IMR-90 (cell line): Measurements from ENCODE around the gene LIMK2. TPM values are rescaled to one million over a fixed set of nuclear protein-coding genes. Genes with fewer than 3 reads are reported as not detected.
A peak's percentile ranks its signal among the peaks of the same experiment; 100 is the strongest.

Experiments
- ATAC-seq: fragments of 200-7000 bp; cut with Tn5 transposase; 2 replicates; pipeline ENCODE4 v1.9.1; 2020; ENCODE audit warnings: low read depth, mild to moderate bottlenecking, moderate library complexity
- BruUV-seq: library from RNA; stranded (reverse); fragments of 400-500 nt; replicated peaks from 2 replicates; lab custom pipeline; 2021; lab: Mats Ljungman, UMichigan
- CTCF ChIA-PET: fragments of 300-600 bp; formaldehyde crosslinking; extraction: SDS; loops from one replicate; lab custom pipeline; 2021; ENCODE audit warnings: antibody characterized with exemption; lab: Yijun Ruan, JAX
- POLR2A ChIA-PET: fragments of 300-600 bp; sonication (Branson Sonifier 250); formaldehyde crosslinking; loops from one replicate; lab custom pipeline; 2022; ENCODE audit warnings: antibody characterized with exemption; ENCODE audit not compliant: unreplicated experiment; lab: Charles Lee
- DNase-seq: peaks from one replicate; pipeline ENCODE4 v3.0.0; 2013
- H2AFZ ChIP-seq: replicated peaks from 2 replicates; pipeline ENCODE3; 2013; ENCODE audit warnings: low read length, mild to moderate bottlenecking; ENCODE audit not compliant: poor library complexity
- H2AK5ac ChIP-seq: 2 replicates; pipeline ENCODE4 v1.6.1; 2013; ENCODE audit warnings: low read depth, low read length, inconsistent platforms
- H2AK9ac ChIP-seq: replicated peaks from 2 replicates; pipeline ENCODE3; 2013; ENCODE audit warnings: mild to moderate bottlenecking, low read depth, low read length, moderate library complexity; ENCODE audit not compliant: poor library complexity
- H2BK120ac ChIP-seq: 2 replicates; pipeline ENCODE4 v1.6.1; 2013; ENCODE audit warnings: low read depth, low read length, inconsistent platforms
- H2BK15ac ChIP-seq: 3 replicates; pipeline ENCODE4 v1.6.1; 2013; ENCODE audit warnings: low read depth, low read length, inconsistent platforms
- H2BK20ac ChIP-seq: 2 replicates; pipeline ENCODE4 v1.6.1; 2013; ENCODE audit warnings: low read depth, mild to moderate bottlenecking, inconsistent platforms, low read length, moderate library complexity
- H2BK5ac ChIP-seq: 2 replicates; pipeline ENCODE4 v1.6.1; 2013; ENCODE audit warnings: mild to moderate bottlenecking, low read depth, low read length, inconsistent platforms; ENCODE audit not compliant: poor library complexity, severe bottlenecking
- H3K14ac ChIP-seq: replicated peaks from 2 replicates; pipeline ENCODE4 v1.6.1; 2013; ENCODE audit warnings: low read depth, low read length, inconsistent platforms
- H3K18ac ChIP-seq: 2 replicates; pipeline ENCODE4 v1.6.1; 2013; ENCODE audit warnings: low read depth, low read length, control low read depth
- H3K23ac ChIP-seq: 2 replicates; pipeline ENCODE4 v1.6.1; 2013; ENCODE audit warnings: low read depth, low read length, inconsistent platforms
- H3K27ac ChIP-seq: 2 replicates; pipeline ENCODE4 v1.5.1; 2013; ENCODE audit warnings: mild to moderate bottlenecking, control low read depth, low read length; ENCODE audit not compliant: insufficient read depth
- H3K27me3 ChIP-seq: 2 replicates; pipeline ENCODE4 v1.6.1; 2013; ENCODE audit warnings: low read length; ENCODE audit not compliant: control insufficient read depth, insufficient read depth
- H3K36me3 ChIP-seq: 2 replicates; pipeline ENCODE4 v1.6.1; 2013; ENCODE audit warnings: low read length, mixed read lengths; ENCODE audit not compliant: control insufficient read depth, insufficient read depth
- H3K4ac ChIP-seq: 2 replicates; pipeline ENCODE4 v1.6.1; 2013; ENCODE audit warnings: low read depth, low read length, inconsistent platforms
- H3K4me1 ChIP-seq: 2 replicates; pipeline ENCODE4 v1.6.1; 2013; ENCODE audit warnings: low read length, mixed read lengths; ENCODE audit not compliant: control insufficient read depth, insufficient read depth
- H3K4me2 ChIP-seq: 2 replicates; pipeline ENCODE4 v1.6.1; 2013; ENCODE audit warnings: low read depth, mild to moderate bottlenecking, control low read depth, low read length, moderate library complexity
- H3K4me3 ChIP-seq: 2 replicates; pipeline ENCODE4 v1.5.1; 2013; ENCODE audit warnings: low read depth, mild to moderate bottlenecking, control low read depth, low read length, moderate library complexity; ENCODE audit not compliant: insufficient read depth
- H3K56ac ChIP-seq: 2 replicates; pipeline ENCODE4 v1.6.1; 2013; ENCODE audit warnings: low read length, inconsistent platforms; ENCODE audit not compliant: insufficient read depth; ENCODE audit errors: extremely low read depth
- H3K79me1 ChIP-seq, 2 experiments: 2 replicates each; pipeline ENCODE4 v1.6.1; 2013; ENCODE audit warnings: low read length in 2 of 2, inconsistent platforms in 1 of 2, low read depth in 1 of 2
- H3K9ac ChIP-seq: 2 replicates; pipeline ENCODE4 v1.6.1; 2013; ENCODE audit warnings: low read depth, low read length, control low read depth
- H3K9me1 ChIP-seq: 2 replicates; pipeline ENCODE4 v1.6.1; 2013; ENCODE audit warnings: low read length, inconsistent platforms; ENCODE audit not compliant: insufficient read depth
- H3K9me3 ChIP-seq: 2 replicates; pipeline ENCODE4 v1.6.1; 2013; ENCODE audit warnings: low read length; ENCODE audit not compliant: control insufficient read depth, insufficient read depth
- H4K20me1 ChIP-seq: 2 replicates; pipeline ENCODE4 v1.6.1; 2013; ENCODE audit warnings: low read length, inconsistent platforms; ENCODE audit not compliant: insufficient read depth
- H4K5ac ChIP-seq: 2 replicates; pipeline ENCODE4 v1.6.1; 2013; ENCODE audit warnings: mild to moderate bottlenecking, low read depth, low read length, control low read depth
- H4K8ac ChIP-seq, 2 experiments: 2 replicates each; pipeline ENCODE4 v1.6.1; 2013; ENCODE audit warnings: low read depth in 2 of 2, low read length in 2 of 2, control low read depth in 1 of 2, inconsistent platforms in 1 of 2
- H4K91ac ChIP-seq: 2 replicates; pipeline ENCODE4 v1.6.1; 2013; ENCODE audit warnings: low read depth, low read length, inconsistent platforms; ENCODE audit not compliant: insufficient read depth
- CEBPB ChIP-seq: IDR thresholded peaks from 2 replicates; pipeline ENCODE4 v1.6.1; 2012; ENCODE audit warnings: low read depth, low read length, improper control_type of control experiment
- CHD1 ChIP-seq: IDR thresholded peaks from 2 replicates; pipeline ENCODE4 v1.6.1; 2012; ENCODE audit warnings: low read depth, low read length, improper control_type of control experiment
- FOS ChIP-seq: fragments of 150-350 bp; IDR thresholded peaks from 2 replicates; pipeline ENCODE4 v1.6.1; 2016; ENCODE audit warnings: low read depth, low read length
- MAFK ChIP-seq: IDR thresholded peaks from 2 replicates; pipeline ENCODE4 v1.6.1; 2012; ENCODE audit warnings: low read depth, low read length, improper control_type of control experiment
- MAZ ChIP-seq: IDR thresholded peaks from 2 replicates; pipeline ENCODE4 v1.6.1; 2012; ENCODE audit warnings: low read depth, mild to moderate bottlenecking, low read length, improper control_type of control experiment, moderate library complexity, borderline replicate concordance
- MXI1 ChIP-seq: IDR thresholded peaks from 2 replicates; pipeline ENCODE4 v1.6.1; 2012; ENCODE audit warnings: low read depth, mild to moderate bottlenecking, low read length, moderate library complexity, borderline replicate concordance
- NFE2L2 ChIP-seq: fragments of 150-350 bp; IDR thresholded peaks from 2 replicates; pipeline ENCODE4 v1.6.1; 2016; ENCODE audit warnings: low read depth, mild to moderate bottlenecking, low read length
- POLR2A ChIP-seq: IDR thresholded peaks from 2 replicates; pipeline ENCODE4 v1.6.1; 2012; ENCODE audit warnings: mild to moderate bottlenecking, low read depth, low read length
- RAD21 ChIP-seq: IDR thresholded peaks from 2 replicates; pipeline ENCODE4 v1.6.1; 2012; ENCODE audit warnings: low read length, improper control_type of control experiment
- RCOR1 ChIP-seq: IDR thresholded peaks from 2 replicates; pipeline ENCODE4 v1.6.1; 2012; ENCODE audit warnings: mild to moderate bottlenecking, low read length, improper control_type of control experiment; ENCODE audit not compliant: insufficient replicate concordance
- RFX5 ChIP-seq: IDR thresholded peaks from 2 replicates; pipeline ENCODE4 v1.8.0; 2012; ENCODE audit warnings: low read depth, mild to moderate bottlenecking, low read length, moderate library complexity
- SMC3 ChIP-seq: fragments of 150-350 bp; IDR thresholded peaks from 2 replicates; pipeline ENCODE4 v1.6.1; 2016; ENCODE audit warnings: low read depth, mild to moderate bottlenecking, antibody characterized with exemption, low read length, moderate library complexity
- dilution Hi-C: fragments of 300-500 bp; cut with HindIII; formaldehyde crosslinking; loops from one replicate; pipeline ENCODE4 v1.14.3; 2018; ENCODE audit warnings: low sequenced_read_pairs; ENCODE audit not compliant: unreplicated experiment
- in situ Hi-C: fragments of 300-500 bp; cut with MboI; formaldehyde crosslinking; loops from 3 replicates; pipeline ENCODE4 v1.14.3; 2019; ENCODE audit warnings: low sequenced_read_pairs, inconsistent platforms, mixed read lengths
- intact Hi-C: fragments of 100-400 bp; cut with micrococcal nuclease; formaldehyde crosslinking; loops from 2 replicates; pipeline ENCODE4 v1.10.0; 2022
- polyA plus RNA-seq, 3 experiments: library from polyadenylated mRNA; depleted of rRNA; stranded (reverse); fragments of >200 nt; gene quantifications; 2 replicates each; pipeline ENCODE4 v1.2.3, GENCODE V29; 2012; ENCODE audit warnings: low replicate concordance in 1 of 3
- total RNA-seq: library from RNA; depleted of rRNA; stranded (reverse); fragments of >200 nt; gene quantifications from 2 replicates; pipeline ENCODE4 v1.2.3, GENCODE V29; 2012
- TF ChIP-seq, protein P1 (sequence below): fragments of 150-350 bp; IDR thresholded peaks from 2 replicates; pipeline ENCODE4 v1.6.1; 2016; ENCODE audit warnings: low read depth, mild to moderate bottlenecking, low read length, moderate library complexity, borderline replicate concordance
- TF ChIP-seq, protein P2 (sequence below): fragments of 150-350 bp; IDR thresholded peaks from 2 replicates; pipeline ENCODE4 v1.6.1; 2017; ENCODE audit warnings: mild to moderate bottlenecking, antibody characterized with exemption, low read length, low read depth
- TF ChIP-seq, protein P3 (sequence below): conservative IDR thresholded peaks from 2 replicates; pipeline ENCODE4 v1.5.1; 2012; ENCODE audit warnings: mild to moderate bottlenecking, low read depth, low read length, improper control_type of control experiment

Gene LIMK2
- total and polyA plus RNA-seq, 2 of the 4 experiments (the other 2 are of a cell fraction) = 14.5 to 31.9 TPM

DNA sequence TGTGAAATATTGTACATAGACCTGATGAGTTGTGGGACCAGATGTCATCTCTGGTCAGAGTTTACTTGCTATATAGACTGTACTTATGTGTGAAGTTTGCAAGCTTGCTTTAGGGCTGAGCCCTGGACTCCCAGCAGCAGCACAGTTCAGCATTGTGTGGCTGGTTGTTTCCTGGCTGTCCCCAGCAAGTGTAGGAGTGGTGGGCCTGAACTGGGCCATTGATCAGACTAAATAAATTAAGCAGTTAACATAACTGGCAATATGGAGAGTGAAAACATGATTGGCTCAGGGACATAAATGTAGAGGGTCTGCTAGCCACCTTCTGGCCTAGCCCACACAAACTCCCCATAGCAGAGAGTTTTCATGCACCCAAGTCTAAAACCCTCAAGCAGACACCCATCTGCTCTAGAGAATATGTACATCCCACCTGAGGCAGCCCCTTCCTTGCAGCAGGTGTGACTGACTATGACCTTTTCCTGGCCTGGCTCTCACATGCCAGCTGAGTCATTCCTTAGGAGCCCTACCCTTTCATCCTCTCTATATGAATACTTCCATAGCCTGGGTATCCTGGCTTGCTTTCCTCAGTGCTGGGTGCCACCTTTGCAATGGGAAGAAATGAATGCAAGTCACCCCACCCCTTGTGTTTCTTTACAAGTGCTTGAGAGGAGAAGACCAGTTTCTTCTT lies 67.9 kb downstream of the LIMK2 start:
- no peak overlapping the region for H2BK15ac ChIP-seq
- H3K23ac ChIP-seq = no peak overlapping the region
- H3K27me3 ChIP-seq = no peaks in the 10 kb centered on the region
- no peaks in the 10 kb centered on the region for H3K9me3 ChIP-seq
- dilution Hi-C loops = no loop called here
- H3K4me3 ChIP-seq = no peak overlapping the region
- H3K36me3 ChIP-seq = peaks cover 51% of the 10 kb centered on the region
- TF ChIP-seq RCOR1 = no peak
- TF ChIP-seq, protein P1, sequence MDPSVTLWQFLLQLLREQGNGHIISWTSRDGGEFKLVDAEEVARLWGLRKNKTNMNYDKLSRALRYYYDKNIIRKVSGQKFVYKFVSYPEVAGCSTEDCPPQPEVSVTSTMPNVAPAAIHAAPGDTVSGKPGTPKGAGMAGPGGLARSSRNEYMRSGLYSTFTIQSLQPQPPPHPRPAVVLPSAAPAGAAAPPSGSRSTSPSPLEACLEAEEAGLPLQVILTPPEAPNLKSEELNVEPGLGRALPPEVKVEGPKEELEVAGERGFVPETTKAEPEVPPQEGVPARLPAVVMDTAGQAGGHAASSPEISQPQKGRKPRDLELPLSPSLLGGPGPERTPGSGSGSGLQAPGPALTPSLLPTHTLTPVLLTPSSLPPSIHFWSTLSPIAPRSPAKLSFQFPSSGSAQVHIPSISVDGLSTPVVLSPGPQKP = no peak
- TF ChIP-seq RFX5 = no peak
- no peak for TF ChIP-seq CHD1
- TF ChIP-seq SMC3 = no peak
- no peak for TF ChIP-seq MAFK
- no peak for TF ChIP-seq MXI1
- TF ChIP-seq, protein P2, sequence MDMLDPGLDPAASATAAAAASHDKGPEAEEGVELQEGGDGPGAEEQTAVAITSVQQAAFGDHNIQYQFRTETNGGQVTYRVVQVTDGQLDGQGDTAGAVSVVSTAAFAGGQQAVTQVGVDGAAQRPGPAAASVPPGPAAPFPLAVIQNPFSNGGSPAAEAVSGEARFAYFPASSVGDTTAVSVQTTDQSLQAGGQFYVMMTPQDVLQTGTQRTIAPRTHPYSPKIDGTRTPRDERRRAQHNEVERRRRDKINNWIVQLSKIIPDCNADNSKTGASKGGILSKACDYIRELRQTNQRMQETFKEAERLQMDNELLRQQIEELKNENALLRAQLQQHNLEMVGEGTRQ = no peak
- no peak for TF ChIP-seq POLR2A
- no peak for TF ChIP-seq NFE2L2
- TF ChIP-seq FOS = no peak
- TF ChIP-seq MAZ = no peak
- TF ChIP-seq RAD21 = no peak
- TF ChIP-seq, protein P3, sequence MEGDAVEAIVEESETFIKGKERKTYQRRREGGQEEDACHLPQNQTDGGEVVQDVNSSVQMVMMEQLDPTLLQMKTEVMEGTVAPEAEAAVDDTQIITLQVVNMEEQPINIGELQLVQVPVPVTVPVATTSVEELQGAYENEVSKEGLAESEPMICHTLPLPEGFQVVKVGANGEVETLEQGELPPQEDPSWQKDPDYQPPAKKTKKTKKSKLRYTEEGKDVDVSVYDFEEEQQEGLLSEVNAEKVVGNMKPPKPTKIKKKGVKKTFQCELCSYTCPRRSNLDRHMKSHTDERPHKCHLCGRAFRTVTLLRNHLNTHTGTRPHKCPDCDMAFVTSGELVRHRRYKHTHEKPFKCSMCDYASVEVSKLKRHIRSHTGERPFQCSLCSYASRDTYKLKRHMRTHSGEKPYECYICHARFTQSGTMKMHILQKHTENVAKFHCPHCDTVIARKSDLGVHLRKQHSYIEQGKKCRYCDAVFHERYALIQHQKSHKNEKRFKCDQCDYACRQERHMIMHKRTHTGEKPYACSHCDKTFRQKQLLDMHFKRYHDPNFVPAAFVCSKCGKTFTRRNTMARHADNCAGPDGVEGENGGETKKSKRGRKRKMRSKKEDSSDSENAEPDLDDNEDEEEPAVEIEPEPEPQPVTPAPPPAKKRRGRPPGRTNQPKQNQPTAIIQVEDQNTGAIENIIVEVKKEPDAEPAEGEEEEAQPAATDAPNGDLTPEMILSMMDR = no peak
- TF ChIP-seq CEBPB = no peak
- no peak overlapping the region for H3K18ac ChIP-seq
- no peak overlapping the region for H2AK5ac ChIP-seq
- no peak overlapping the region for H3K4ac ChIP-seq
- POLR2A ChIA-PET = no interaction called here
- H3K4me2 ChIP-seq = no peak overlapping the region
- H2BK120ac ChIP-seq = no peak overlapping the region
- H2BK20ac ChIP-seq = no peak overlapping the region
- H4K8ac ChIP-seq = no peak overlapping the region
- no peak overlapping the region for H3K9ac ChIP-seq
- H4K20me1 ChIP-seq = peaks cover 7% of the 10 kb centered on the region; the same call in 1 of the 2 replicates
- no peak overlapping the region for H2AK9ac ChIP-seq
- no peak overlapping the region for H4K91ac ChIP-seq
- no peak overlapping the region for H2AFZ ChIP-seq
- ATAC-seq (peak; percentile 15; the same call in 1 of the 2 replicates), DNase-seq (no peak)
- CTCF ChIA-PET = no interaction called here
- H3K4me1 ChIP-seq = no peaks in the 10 kb centered on the region
- no peaks in the 10 kb centered on the region for H3K79me1 ChIP-seq
- H3K27ac ChIP-seq = no peak overlapping the region
- no peak overlapping the region for H4K5ac ChIP-seq
- no peak overlapping the region for H2BK5ac ChIP-seq
- H3K9me1 ChIP-seq = no peaks in the 10 kb centered on the region; the same call in 1 of the 2 replicates
- intact Hi-C loops = no loop called here
- BruUV-seq = no TSS peak
- H3K14ac ChIP-seq = no peak overlapping the region
- no peak overlapping the region for H3K56ac ChIP-seq
- in situ Hi-C loops = loop anchor here (10.0 kb wide), 1 partner anchor 65 kb away; the partner anchor contains the start of gene PATZ1
